Testis (tissue), 2 donors: ENCODE results near the gene DKK3.

ENCODE experiments used
- POLR2A ChIP-seq: fragments of 450-650 bp; IDR thresholded peaks from one replicate; pipeline ENCODE4 v1.6.1; 2017; ENCODE audit warnings: antibody characterized with exemption, mild to moderate bottlenecking, moderate library complexity
- TF ChIP-seq, protein P1 (sequence below), 3 experiments: fragments of 450-650 bp in 2 of 3; fragments of 200-600 bp in 1 of 3; sonication (generic) in 1 of 3; IDR thresholded peaks; one replicate each; pipeline ENCODE4 v1.5.1; 2016 to 2019; ENCODE audit warnings: antibody characterized with exemption in 3 of 3, mild to moderate bottlenecking in 2 of 3, moderate library complexity in 1 of 3

- TF ChIP-seq, protein P1, sequence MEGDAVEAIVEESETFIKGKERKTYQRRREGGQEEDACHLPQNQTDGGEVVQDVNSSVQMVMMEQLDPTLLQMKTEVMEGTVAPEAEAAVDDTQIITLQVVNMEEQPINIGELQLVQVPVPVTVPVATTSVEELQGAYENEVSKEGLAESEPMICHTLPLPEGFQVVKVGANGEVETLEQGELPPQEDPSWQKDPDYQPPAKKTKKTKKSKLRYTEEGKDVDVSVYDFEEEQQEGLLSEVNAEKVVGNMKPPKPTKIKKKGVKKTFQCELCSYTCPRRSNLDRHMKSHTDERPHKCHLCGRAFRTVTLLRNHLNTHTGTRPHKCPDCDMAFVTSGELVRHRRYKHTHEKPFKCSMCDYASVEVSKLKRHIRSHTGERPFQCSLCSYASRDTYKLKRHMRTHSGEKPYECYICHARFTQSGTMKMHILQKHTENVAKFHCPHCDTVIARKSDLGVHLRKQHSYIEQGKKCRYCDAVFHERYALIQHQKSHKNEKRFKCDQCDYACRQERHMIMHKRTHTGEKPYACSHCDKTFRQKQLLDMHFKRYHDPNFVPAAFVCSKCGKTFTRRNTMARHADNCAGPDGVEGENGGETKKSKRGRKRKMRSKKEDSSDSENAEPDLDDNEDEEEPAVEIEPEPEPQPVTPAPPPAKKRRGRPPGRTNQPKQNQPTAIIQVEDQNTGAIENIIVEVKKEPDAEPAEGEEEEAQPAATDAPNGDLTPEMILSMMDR (IDR thresholded peaks at IDR 0.05) = no peak
- TF ChIP-seq POLR2A = no peak
Observed at GRCh38 chr11:11980841-11981308, 27.6 kb downstream of the DKK3 start.
